SU-DHL-6 (cell line): ENCODE results near the gene TMEM178B.
"Not testable (repeated sequence)": the region's sequence is repeated elsewhere in the genome, so short reads cannot be mapped to it uniquely, and the experiment has no call there.

Experiments
- H2AFZ ChIP-seq: fragments of 200-600 bp; sonication (generic); 2 replicates; pipeline ENCODE4 v1.6.1; 2014; ENCODE audit warnings: low read depth, mild to moderate bottlenecking, moderate library complexity, mixed read lengths, antibody characterized with exemption, low read length; ENCODE audit not compliant: severe bottlenecking
- H3F3A ChIP-seq: fragments of 200-600 bp; shearing (Covaris generic); 2 replicates; pipeline ENCODE4 v1.6.0; 2016; ENCODE audit warnings: antibody characterized with exemption, mild to moderate bottlenecking; ENCODE audit not compliant: insufficient read depth
- H3K27ac ChIP-seq: fragments of 200-600 bp; sonication (generic); 2 replicates; pipeline ENCODE4 v1.5.1; 2016; ENCODE audit warnings: low read depth, mild to moderate bottlenecking, low read length, moderate library complexity, mixed read lengths
- H3K27me3 ChIP-seq: fragments of 200-600 bp; sonication (generic), shearing (Covaris generic); 2 replicates; pipeline ENCODE4 v1.6.0; 2014; ENCODE audit warnings: mild to moderate bottlenecking, low read length
- H3K36me3 ChIP-seq: fragments of 200-600 bp; sonication (generic); 2 replicates; pipeline ENCODE4 v1.6.1; 2014; ENCODE audit warnings: mild to moderate bottlenecking, low read length, mixed read lengths
- H3K4me2 ChIP-seq: fragments of 300-600, 200-600 bp; shearing (Covaris generic), sonication (generic); 2 replicates; pipeline ENCODE4 v1.6.0; 2014; ENCODE audit warnings: low read length, low read depth, mild to moderate bottlenecking; ENCODE audit not compliant: poor library complexity, severe bottlenecking
- H3K4me3 ChIP-seq: fragments of 200-600 bp; sonication (generic); 2 replicates; pipeline ENCODE4 v1.5.1; 2014; ENCODE audit warnings: antibody characterized with exemption, low read length, mild to moderate bottlenecking, mixed read lengths; ENCODE audit not compliant: insufficient read depth, poor library complexity, severe bottlenecking
- H3K79me2 ChIP-seq: fragments of 200-600 bp; sonication (generic); 2 replicates; pipeline ENCODE4 v1.6.1; 2014; ENCODE audit warnings: mild to moderate bottlenecking, low read length, moderate library complexity; ENCODE audit not compliant: insufficient read depth
- H3K9ac ChIP-seq: fragments of 200-600 bp; sonication (generic); 2 replicates; pipeline ENCODE4 v1.7.0; 2014; ENCODE audit warnings: mild to moderate bottlenecking, low read length
- H3K9me2 ChIP-seq: fragments of 200-600 bp; sonication (generic); replicated peaks from 2 replicates; pipeline ENCODE4 v1.6.1; 2014; ENCODE audit warnings: low read length; ENCODE audit not compliant: insufficient read depth
- H3K9me3 ChIP-seq: fragments of 200-600 bp; sonication (generic); 2 replicates; pipeline ENCODE4 v1.6.1; 2014; ENCODE audit warnings: low read length, mixed read lengths; ENCODE audit not compliant: insufficient read depth
- H4K20me1 ChIP-seq: fragments of 200-600 bp; sonication (generic); 2 replicates; pipeline ENCODE4 v1.6.1; 2014; ENCODE audit warnings: low read depth, mild to moderate bottlenecking, antibody characterized with exemption, low read length, moderate library complexity, mixed read lengths
- CTCF ChIP-seq: fragments of 200-600 bp; sonication (generic); IDR thresholded peaks from one replicate; pipeline ENCODE4 v1.5.1; 2017; ENCODE audit warnings: antibody characterized with exemption, mild to moderate bottlenecking, low read length, moderate library complexity; ENCODE audit not compliant: insufficient read depth, poor library complexity, severe bottlenecking
- EZH2phosphoT487 ChIP-seq: fragments of 200-600 bp; sonication (generic), shearing (Covaris generic); conservative IDR thresholded peaks from 2 replicates; pipeline ENCODE4 v1.6.1; 2018; ENCODE audit warnings: mild to moderate bottlenecking, antibody characterized with exemption, low read length, moderate library complexity, mixed read lengths

TMEM178B gene

GRCh38 chr7:141079219-141079618, 5.4 kb downstream of the TMEM178B start:
- Histone ChIP-seq H3K27ac (no peak overlapping the region), H3K27me3 (no peaks in the 10 kb centered on the region), H3K4me3 (no peak overlapping the region), H4K20me1 (no peaks in the 10 kb centered on the region), H3F3A (no peaks in the 10 kb centered on the region), H3K9me2 (no peaks in the 10 kb centered on the region), H2AFZ (no peak overlapping the region), H3K79me2 (no peaks in the 10 kb centered on the region), H3K9me3 (no peaks in the 10 kb centered on the region), H3K9ac (no peak overlapping the region), H3K4me2 (no peak overlapping the region), H3K36me3 (no peaks in the 10 kb centered on the region)
- no peak for TF ChIP-seq CTCF
- TF ChIP-seq EZH2phosphoT487, result no peak

DNA sequence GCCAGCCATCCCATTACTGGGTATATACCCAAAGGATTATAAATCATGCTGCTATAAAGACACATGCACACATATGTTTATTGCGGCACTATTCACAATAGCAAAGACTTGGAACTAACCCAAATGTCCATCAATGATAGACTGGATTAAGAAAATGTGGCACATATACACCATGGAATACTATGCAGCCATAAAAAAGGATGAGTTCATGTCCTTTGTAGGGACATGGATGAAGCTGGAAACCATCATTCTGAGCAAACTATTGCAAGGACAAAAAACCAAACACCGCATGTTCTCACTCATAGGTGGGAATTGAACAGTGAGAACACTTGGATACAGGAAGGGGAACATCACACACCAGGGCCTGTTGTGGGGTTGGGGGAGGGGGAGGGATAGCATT, 15.6 kb downstream of the TMEM178B start:
- not testable (repeated sequence) for H3K27ac ChIP-seq, H3K4me3 ChIP-seq, H4K20me1 ChIP-seq, H3K4me2 ChIP-seq, H3K27me3 ChIP-seq, H3K9me3 ChIP-seq, H3K79me2 ChIP-seq, H2AFZ ChIP-seq, H3F3A ChIP-seq, H3K9ac ChIP-seq, H3K9me2 ChIP-seq, H3K36me3 ChIP-seq

DNA sequence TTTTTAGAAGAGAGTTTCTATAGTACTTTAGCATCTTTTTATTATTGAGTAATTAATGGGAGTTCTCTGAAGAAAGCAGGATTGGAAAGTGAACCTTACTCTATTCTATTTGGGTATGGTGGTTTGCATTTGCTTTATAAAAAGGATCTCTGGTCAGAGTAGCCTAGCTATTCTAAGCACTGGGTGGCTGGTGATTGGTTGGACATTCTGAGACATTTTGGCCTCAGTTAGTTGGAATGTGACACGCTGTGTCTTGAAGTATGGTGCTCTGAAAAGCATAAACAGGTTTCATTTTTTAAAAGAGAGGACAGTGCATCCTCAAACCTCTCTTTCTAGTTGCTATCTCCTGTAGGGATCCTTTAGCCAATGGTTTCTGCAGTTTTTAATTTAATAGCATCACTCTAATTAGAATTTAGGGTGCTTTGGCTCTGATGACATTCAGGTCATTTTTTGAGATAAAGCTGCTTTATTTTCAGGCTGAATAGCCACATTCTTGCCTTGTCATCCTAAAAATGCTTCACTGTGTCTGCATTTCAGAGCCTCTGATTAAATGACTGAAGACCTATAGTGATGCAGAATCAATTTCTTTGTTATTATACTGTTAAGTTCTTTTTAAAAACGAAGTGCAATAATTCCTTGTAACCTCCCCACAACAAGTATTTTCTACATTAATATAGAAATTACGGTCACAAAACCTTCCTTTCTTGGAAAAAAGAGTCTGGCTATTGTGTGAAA, 20.6 kb downstream of the TMEM178B start:
- Histone ChIP-seq H3K36me3 (no peaks in the 10 kb centered on the region), H3K27me3 (no peaks in the 10 kb centered on the region), H3K4me2 (no peak overlapping the region), H4K20me1 (no peaks in the 10 kb centered on the region), H3K9me2 (no peaks in the 10 kb centered on the region), H3K9me3 (no peaks in the 10 kb centered on the region), H3K9ac (no peak overlapping the region), H3K27ac (no peak overlapping the region), H3K79me2 (no peaks in the 10 kb centered on the region), H3F3A (no peaks in the 10 kb centered on the region), H2AFZ (no peak overlapping the region), H3K4me3 (no peak overlapping the region)
- TF ChIP-seq EZH2phosphoT487, result no peak
- no peak for TF ChIP-seq CTCF

GRCh38 chr7:141097430-141097829, 23.6 kb downstream of the TMEM178B start:
- no peaks in the 10 kb centered on the region for H3K9me3 ChIP-seq
- H4K20me1 ChIP-seq, result no peaks in the 10 kb centered on the region
- no peak overlapping the region for H3K27ac ChIP-seq
- no peak overlapping the region for H3K4me2 ChIP-seq
- H3K9ac ChIP-seq, result no peak overlapping the region
- no peak overlapping the region for H3K4me3 ChIP-seq
- no peaks in the 10 kb centered on the region for H3K9me2 ChIP-seq
- no peaks in the 10 kb centered on the region for H3K79me2 ChIP-seq
- TF ChIP-seq CTCF (no peak), EZH2phosphoT487 (no peak)
- no peaks in the 10 kb centered on the region for H3K27me3 ChIP-seq
- H2AFZ ChIP-seq, result no peak overlapping the region
- no peaks in the 10 kb centered on the region for H3K36me3 ChIP-seq
- no peaks in the 10 kb centered on the region for H3F3A ChIP-seq
